Lower leg skin (tissue), 4 donors: Measurements from ENCODE around the gene ENTPD1. TPM values are rescaled to one million over a fixed set of nuclear protein-coding genes. Genes with fewer than 3 reads are reported as not detected.
"Not testable (repeated sequence)": the region's sequence is repeated elsewhere in the genome, so short reads cannot be mapped to it uniquely, and the experiment has no call there.

Source experiments
- DNase-seq, 2 donors: peaks; one replicate each; pipeline ENCODE4 v3.0.0-alpha.2; 2019; ENCODE audit warnings: low spot score in 2 of 2
- H3K4me3 ChIP-seq: fragments of 200-600 bp; sonication (generic); 2 replicates; pipeline ENCODE4 v1.5.1; 2017; ENCODE audit warnings: mild to moderate bottlenecking, low read depth; ENCODE audit not compliant: poor library complexity, severe bottlenecking
- CTCF ChIP-seq, 3 donors: fragments of 450-650 bp; IDR thresholded peaks; one replicate each; pipeline ENCODE4 v1.5.1; 2016; ENCODE audit warnings: antibody characterized with exemption in 3 of 3, mild to moderate bottlenecking in 3 of 3, moderate library complexity in 2 of 3
- POLR2A ChIP-seq, 2 donors: fragments of 450-650 bp; IDR thresholded peaks; one replicate each; pipeline ENCODE4 v1.6.1; 2016 to 2017; ENCODE audit warnings: antibody characterized with exemption in 2 of 2, mild to moderate bottlenecking in 1 of 2, moderate library complexity in 1 of 2
- WGBS, 2 donors: methylation state at CpG; one replicate each; pipeline ENCODE4 v1.1.5; 2018; 5-methylcytosine and 5-hydroxymethylcytosine counted together
- intact Hi-C: fragments of 100-400 bp; cut with DNase I; formaldehyde crosslinking; loops from one replicate; pipeline ENCODE4 v1.15.0; 2023; ENCODE audit warnings: low total_unique reads
- total RNA-seq, 4 donors: library from RNA; depleted of rRNA; stranded (reverse); fragments of >200 nt; gene quantifications; one replicate each; pipeline ENCODE4 v1.1.0, GENCODE V29; 2016

ENTPD1 gene
- total RNA-seq, 4 donors from 2014 or later: 5.3 to 15.7 (median 7.7) TPM

GRCh38 chr10:95906677-95907455 is 150.9 kb downstream of the ENTPD1 start:
- peak; percentile 25 to 88 for DNase-seq
- TF ChIP-seq POLR2A (IDR thresholded peaks at IDR 0.05) (no peak), CTCF (IDR thresholded peaks at IDR 0.05) (no peak)
- H3K4me3 ChIP-seq: peak overlapping the region; percentile 60
- intact Hi-C loops: no loop called here
- 8 to 9% methylated on average over 22 of the region's 22 CpGs for WGBS, 2 donors

GRCh38 chr10:95907456-95908253 is 151.7 kb downstream of the ENTPD1 start, which contains the start of gene CC2D2B:
Gene CC2D2B (plus strand): TSS chr10:95907975. CDS start chr10:95911324, 3,349 bp downstream.
- intact Hi-C loops: no loop called here
- peak; percentile 80 to 97 for DNase-seq

GRCh38 chr10:95908450-95908849 is 152.5 kb downstream of the ENTPD1 start:
- 54 to 58% methylated on average over 4 of the region's 4 CpGs for WGBS, 2 donors
- intact Hi-C loops: no loop called here
- TF ChIP-seq POLR2A (IDR thresholded peaks at IDR 0.05) (no peak), CTCF (IDR thresholded peaks at IDR 0.05) (no peak)
- no peak for DNase-seq
- no peak overlapping the region for H3K4me3 ChIP-seq

More at GRCh38 chr10:95907456-95908253, 151.7 kb downstream of the ENTPD1 start, which contains the start of gene CC2D2B:
- TF ChIP-seq POLR2A (IDR thresholded peaks at IDR 0.05): no peak
- no peak for TF ChIP-seq CTCF (IDR thresholded peaks at IDR 0.05)
- 0% methylated on average over 45 to 62 of the region's 69 CpGs for WGBS, 2 donors
- peak within 1 kb of the TSS; percentile 60 for H3K4me3 ChIP-seq

DNA sequence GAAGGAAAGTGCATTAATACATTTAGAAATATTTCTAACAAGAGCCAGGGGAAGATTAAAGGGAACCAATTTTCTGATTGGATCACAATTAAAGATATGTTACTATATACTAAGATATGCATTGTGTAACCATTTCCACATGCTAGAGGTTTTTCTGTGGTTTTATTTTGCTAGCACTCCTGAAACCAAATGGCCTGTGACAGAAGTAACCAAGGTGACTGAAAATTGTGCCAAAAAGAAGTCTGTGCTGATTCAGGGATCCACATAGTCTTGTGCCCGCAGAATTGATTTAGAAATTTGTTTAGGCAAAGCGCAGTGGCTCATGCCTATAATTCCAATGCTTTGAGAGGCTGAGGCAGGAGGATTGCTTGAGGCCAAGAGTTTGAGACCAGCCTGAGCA is 153.6 kb downstream of the ENTPD1 start:
- no peak overlapping the region for H3K4me3 ChIP-seq
- TF ChIP-seq POLR2A (IDR thresholded peaks at IDR 0.05): no peak
- no peak for TF ChIP-seq CTCF (IDR thresholded peaks at IDR 0.05)
- intact Hi-C loops: no loop called here
- 93 to 96% methylated on average over 2 of the region's 2 CpGs for WGBS, 2 donors
- DNase-seq: no peak

GRCh38 chr10:95916039-95916438 is 160.1 kb downstream of the ENTPD1 start:
- DNase-seq, intact Hi-C loops, H3K4me3 ChIP-seq: not testable (repeated sequence)

Other genes with a start within 250 kb of the ENTPD1 start
- 10 to 100 TPM; 35.1 to 53.1 (median 43.3) TPM for gene SORBS1, start 194.8 kb upstream of the ENTPD1 start, total RNA-seq
- 10 to 100 TPM; 25.1 to 32.4 (median 29.1) TPM for gene ALDH18A1, start 99.5 kb upstream of the ENTPD1 start, total RNA-seq
- 10 to 100 TPM; 13.6 to 23.1 (median 16.3) TPM for gene TCTN3, start 62.2 kb upstream of the ENTPD1 start, total RNA-seq
- under 1 TPM in 2 of 4 donors, not detected in 2; 0.12 to 0.94 TPM for gene CC2D2B, start 151.8 kb downstream of the ENTPD1 start, total RNA-seq